C1 segment of cervical spinal cord (tissue), 14 donors: ENCODE results near the gene ERC2.

Source experiments
- DNase-seq, 14 donors: peaks; one replicate each; lab custom pipeline; 2025; lab: John Stamatoyannopoulos, UW

The ERC2 gene

GRCh38 chr3:55716611-55717225 lies 751.5 kb downstream of the ERC2 start:
- DNase-seq = no peak

DNA sequence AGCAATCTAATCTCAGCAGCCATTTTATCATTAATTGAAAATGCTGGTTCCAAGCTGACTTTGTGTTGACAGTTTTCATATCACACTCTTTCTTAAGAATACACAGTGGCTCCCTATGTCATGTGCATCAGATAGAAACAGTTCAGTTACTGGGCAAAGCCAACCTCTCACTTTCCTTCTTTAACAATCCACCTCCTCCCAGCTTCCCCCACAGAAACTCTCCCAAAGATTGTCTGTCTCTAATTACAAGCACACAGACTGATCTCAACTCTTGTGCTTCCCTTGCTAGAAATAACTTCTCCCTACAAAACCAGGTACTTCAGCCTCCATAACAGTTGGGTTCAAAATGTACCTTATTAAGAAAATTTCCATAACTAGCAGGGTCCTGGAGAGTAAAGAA lies 752.2 kb downstream of the ERC2 start:
- DNase-seq = no peak

- no peak for DNase-seq
These were observed 754.2 kb downstream of the ERC2 start for GRCh38 chr3:55714057-55714456.

DNA sequence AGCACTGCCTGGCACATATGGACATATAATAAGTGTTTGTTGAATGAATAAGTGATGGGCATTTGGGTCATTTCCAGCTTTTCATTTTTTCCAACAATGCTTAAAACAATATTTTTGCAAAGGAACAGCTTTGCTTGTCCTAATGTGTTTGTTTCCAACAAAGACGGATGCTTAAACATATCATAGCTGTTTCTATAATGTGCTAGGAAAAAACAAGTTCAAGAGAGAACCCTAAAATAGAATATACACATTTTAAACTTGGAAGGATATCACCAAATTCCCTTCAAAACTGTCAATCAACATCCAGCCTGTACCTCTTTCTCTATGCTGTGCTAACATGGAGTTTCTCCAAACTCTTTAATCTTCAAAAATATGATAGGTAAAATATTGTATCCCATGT lies 756.6 kb downstream of the ERC2 start:
- no peak for DNase-seq

GRCh38 chr3:55709411-55710012 lies 758.8 kb downstream of the ERC2 start:
- DNase-seq = no peak

GRCh38 chr3:55708921-55709320 lies 759.3 kb downstream of the ERC2 start:
- no peak for DNase-seq

DNA sequence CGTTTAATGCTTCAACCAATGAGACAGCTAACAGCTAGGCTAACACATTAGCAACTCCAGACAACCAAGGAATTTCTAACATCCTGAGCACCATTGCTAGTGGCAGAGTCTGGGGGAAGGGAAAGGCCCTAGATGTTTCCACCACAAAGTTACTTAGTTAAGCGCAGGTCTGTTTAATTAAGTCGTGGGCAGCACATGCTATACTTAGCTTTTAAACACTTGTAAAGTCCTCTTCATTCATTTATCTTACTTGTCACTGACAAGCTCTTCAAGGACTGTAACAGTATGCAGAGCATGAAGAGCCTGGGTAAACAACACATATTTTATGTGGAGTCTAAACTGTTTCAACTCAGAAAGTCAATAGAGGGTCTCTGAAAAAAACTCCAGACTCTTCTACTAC lies 760.0 kb downstream of the ERC2 start:
- no peak for DNase-seq

DNA sequence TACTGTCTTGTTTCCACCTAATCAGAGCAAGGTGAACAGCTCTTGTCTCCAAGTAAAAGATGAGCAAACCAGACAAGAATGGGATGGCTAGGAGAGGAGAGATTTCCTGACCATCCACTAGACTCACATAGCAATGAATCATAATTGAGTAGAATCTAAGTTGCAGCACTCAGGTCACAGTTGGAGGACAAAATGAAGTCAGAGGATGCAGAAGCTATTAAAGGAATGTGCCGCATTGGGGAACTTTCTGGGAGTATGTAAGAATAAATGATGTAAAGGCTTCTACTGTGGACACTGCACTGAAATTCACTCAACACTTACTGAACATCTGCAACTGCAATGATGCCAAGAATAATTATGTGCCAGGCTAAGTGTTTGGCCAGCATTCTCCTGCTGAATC lies 763.7 kb downstream of the ERC2 start:
- DNase-seq = no peak

- DNase-seq = no peak
These were observed 765.4 kb downstream of the ERC2 start for GRCh38 chr3:55702822-55703221.

DNA sequence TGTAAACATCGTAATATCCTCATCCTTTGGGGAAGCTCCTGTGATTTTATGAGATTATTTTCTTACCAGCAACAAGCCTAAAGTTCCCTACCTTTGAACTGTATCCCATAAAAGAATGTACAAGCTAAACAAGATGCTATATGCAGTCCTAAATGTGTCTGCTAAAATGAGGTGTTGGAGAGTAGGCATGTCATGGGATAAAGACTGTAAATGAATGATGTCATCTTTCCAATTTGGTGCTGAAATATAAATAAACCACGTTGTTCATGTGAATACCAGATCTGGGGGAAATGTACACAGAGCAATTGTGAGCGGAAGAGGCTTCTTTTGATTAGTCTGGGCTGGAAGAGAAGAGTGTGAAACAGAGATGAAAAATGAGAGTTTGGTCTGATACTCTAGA lies 766.3 kb downstream of the ERC2 start:
- no peak for DNase-seq

DNA sequence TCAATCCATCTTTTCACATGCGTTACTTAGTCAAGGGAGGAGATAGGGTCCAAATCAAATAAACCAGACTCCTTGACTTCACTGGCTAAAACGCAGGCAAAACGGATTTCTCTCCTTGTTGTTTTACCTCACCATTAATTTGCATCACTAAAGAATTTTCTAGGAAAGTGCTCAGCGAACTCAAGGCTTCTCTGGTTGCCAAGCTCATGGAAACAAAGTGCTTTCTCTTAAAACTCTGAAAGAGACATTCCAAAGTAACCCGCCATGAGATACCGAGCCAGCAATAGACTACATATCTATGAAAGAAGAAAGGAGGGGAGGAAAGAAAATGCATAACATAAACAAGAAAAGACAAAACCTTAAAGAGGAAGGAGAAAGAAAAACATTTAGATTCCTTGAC lies 769.4 kb downstream of the ERC2 start:
- DNase-seq = no peak

- peak in 1 of 14 donors; percentile 78 for DNase-seq
These were observed 770.9 kb downstream of the ERC2 start for GRCh38 chr3:55697177-55697865.

- peak in 1 of 14 donors; percentile 35 for DNase-seq
These were observed 775.2 kb downstream of the ERC2 start for GRCh38 chr3:55692957-55693558.

DNA sequence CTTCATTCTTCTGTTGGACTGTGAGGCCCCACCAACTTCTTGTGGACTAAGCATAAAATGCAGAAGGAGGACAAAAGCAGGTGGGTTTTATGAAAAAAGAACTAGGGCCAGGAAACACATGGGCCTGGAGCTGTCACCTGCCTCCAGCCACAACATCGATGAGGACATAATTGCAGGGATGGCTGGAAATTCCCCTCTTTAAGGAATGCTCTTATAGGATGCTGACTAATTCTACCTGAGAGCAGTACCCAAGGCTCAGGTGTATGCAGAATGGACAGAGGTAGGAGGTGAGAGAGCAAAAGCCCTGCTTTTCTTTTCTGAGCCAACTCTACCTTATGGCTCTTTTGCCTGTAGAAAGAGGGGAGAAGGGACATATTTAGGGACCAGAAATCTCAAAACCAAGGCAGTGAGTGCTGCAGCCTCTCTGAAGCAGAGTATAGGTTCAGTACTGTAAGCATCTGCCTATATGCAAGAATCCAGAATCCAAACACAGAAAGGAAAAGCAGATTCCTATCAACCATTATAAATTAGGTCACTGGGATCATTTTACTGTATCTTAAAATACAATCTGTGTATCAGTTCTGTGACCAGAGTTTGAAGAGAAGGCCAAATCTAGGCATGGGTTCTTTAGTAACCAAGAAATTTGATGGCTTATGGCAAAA lies 775.8 kb downstream of the ERC2 start:
- no peak for DNase-seq

DNA sequence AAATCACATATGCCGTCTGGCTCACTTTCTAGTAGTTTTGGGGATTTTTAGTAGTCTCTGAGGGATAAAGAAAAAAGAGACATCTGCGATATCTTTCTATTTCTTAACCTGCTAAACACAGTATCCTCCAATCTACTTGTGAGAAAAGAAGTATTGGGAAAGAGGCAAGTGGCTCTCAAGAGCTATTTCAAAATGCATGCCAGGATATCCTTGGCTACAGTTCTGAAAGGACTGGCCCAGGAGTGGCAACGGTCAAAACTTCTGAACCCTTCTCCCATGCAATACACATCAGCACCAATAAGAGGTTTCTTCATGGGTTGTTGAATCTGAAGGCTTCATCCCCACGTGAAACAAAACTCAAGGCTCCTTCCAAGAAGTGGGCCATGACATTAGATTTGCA lies 777.1 kb downstream of the ERC2 start:
- no peak for DNase-seq

GRCh38 chr3:55690726-55691125 lies 777.5 kb downstream of the ERC2 start:
- no peak for DNase-seq

- no peak for DNase-seq
These were observed 778.1 kb downstream of the ERC2 start for GRCh38 chr3:55690177-55690576.

GRCh38 chr3:55688154-55688553 lies 780.1 kb downstream of the ERC2 start:
- DNase-seq = no peak

- DNase-seq = no peak
These were observed 780.7 kb downstream of the ERC2 start for GRCh38 chr3:55687526-55687925.

DNA sequence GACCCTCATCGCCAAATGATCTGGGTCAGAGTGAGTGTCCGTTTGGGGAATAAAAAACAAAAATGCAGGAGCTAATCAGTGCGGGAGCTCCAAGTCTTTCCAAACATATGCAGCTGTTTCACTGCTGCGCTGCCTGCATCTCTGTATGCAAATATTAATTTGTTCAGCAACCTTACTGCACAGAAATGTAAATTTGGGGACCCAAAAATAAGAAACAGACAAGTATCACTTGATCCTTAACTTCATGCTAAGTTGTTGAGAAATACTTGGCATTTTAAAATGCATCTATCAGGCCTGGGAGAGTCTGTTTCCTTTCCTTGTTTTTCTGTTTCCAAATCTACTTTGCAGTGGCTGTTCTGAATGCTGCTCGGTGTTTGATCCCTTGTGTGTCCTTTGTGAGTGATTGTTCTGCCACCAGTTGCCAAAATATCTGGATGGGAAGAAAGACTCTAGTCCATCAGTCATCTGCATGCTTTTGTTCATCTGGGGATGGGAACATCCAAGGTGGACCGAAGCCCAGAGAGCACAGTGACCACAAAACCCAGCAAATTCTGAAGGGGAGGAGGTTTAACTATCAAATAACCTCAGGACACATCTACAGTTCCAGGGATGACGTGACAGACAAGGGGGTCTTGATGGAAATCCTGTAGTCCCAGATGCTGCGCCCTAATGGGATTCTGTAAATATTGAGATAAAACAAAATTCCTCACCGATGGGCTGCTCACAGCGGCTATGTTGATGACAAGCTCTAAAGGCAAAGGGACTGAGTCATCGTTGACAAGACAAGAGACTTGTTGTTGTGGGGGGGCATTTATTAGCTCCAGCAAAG lies 781.6 kb downstream of the ERC2 start:
- peak in 1 of 14 donors; percentile 4 for DNase-seq

- no peak for DNase-seq
These were observed 784.5 kb downstream of the ERC2 start for GRCh38 chr3:55683666-55684270.
